Right ventricle myocardium superior (tissue), 1 donor: ENCODE measurements around the gene COMMD1. TPM values are rescaled to one million over a fixed set of nuclear protein-coding genes. Genes with fewer than 3 reads are reported as not detected.
A peak's percentile ranks its signal among the peaks of the same experiment; 100 is the strongest.
"Not testable (repeated sequence)": the region's sequence is repeated elsewhere in the genome, so short reads cannot be mapped to it uniquely, and the experiment has no call there.

Experiments
- ATAC-seq: fragments of 200-7000 bp; cut with Tn5 transposase; one replicate; pipeline ENCODE4 v1.9.1; 2020; ENCODE audit warnings: mild to moderate bottlenecking; ENCODE audit not compliant: poor library complexity
- DNase-seq: peaks from one replicate; pipeline ENCODE4 v3.0.0-alpha.2; 2020
- intact Hi-C: fragments of 100-400 bp; cut with DNase I; formaldehyde crosslinking; loops from one replicate; pipeline ENCODE4 v1.11.2; 2022
- total RNA-seq: library from RNA; stranded (reverse); fragmentation: NEBNext Ultra II Directional; extraction: Animal tissue kit (Norgen Biotek cat#: 25700); gene quantifications from one replicate; pipeline ENCODE4 v1.2.1, GENCODE V29; 2021
- donor health status: DM: no; HTN: yes; CAD: no; lungs with severe emphysema.

The COMMD1 gene
- total RNA-seq, 1 donor from 2014 or later, result 60.8 TPM

DNA sequence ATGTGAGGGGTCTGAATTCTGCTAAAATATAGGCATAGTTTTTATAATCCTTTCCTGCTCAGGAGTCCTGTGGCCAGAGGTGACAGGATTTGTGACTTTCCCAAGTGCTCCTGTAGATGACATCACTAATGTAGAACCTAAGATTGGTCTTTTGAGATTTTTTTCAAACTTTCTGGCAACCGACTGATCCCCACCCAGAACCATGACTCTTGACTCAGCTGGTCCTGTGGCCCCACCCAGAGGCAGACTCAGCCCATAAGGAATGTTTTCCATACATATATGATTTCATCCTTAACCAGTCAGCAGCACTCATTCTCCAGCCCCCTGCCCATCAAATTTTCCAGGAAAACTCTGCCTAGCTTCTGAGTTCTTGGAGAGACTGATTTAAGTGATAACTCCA is 46.8 kb downstream of the COMMD1 start:
- DNase-seq (no peak), ATAC-seq (no peak)
- intact Hi-C loops, result no loop called here

GRCh38 chr2:61954856-61955255 is 49.4 kb downstream of the COMMD1 start:
- intact Hi-C loops, ATAC-seq, DNase-seq: not testable (repeated sequence)

- no peak for ATAC-seq
- no peak for DNase-seq
- intact Hi-C loops, result no loop called here
Measured at GRCh38 chr2:61959381-61960293, 54.2 kb downstream of the COMMD1 start.

GRCh38 chr2:61961231-61961901 is 55.9 kb downstream of the COMMD1 start:
- ATAC-seq (no peak), DNase-seq (no peak)
- intact Hi-C loops, result no loop called here

DNA sequence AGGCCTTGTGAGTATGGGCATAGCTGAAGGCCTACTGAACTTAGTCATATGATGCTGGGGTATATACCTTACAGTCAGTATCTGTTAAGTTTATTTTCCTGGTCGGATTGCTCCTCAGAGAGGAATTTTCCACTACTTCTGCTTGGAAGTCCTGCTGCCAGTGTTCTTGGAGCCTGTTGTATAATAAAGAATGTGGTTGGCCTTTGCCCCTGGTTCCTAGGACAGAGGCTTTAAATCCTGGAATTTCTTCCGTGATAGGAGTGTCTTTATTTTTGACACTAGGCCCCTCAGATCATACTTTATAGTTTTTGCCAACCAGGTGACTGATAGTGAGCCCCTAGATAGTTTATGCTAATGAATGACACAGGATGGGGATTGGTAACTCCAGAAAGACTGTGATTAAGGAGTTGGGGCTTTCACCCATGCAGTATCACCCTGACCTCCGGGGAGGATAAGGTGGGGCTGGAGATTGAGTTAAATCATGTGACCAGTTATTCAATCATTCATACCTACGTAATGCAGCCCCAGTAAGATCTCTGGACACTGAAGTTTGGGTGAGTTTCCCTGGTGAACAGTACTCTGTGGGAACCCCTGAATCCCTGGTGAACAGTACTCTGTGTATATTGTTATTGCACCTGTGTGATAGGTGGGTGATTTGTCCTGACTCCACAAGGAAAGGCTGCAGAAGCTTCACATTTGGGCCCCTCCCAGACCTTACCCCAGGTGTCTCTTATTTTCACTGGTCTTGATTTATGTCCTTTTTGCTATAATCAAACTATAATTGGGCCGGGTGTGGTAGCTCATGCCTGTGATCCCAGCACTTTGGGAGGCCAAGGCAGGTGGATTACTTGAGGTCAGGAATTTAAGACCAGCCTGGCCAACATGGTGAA is 56.9 kb downstream of the COMMD1 start:
- DNase-seq (no peak), ATAC-seq (peak; percentile 16)
- intact Hi-C loops, result no loop called here

DNA sequence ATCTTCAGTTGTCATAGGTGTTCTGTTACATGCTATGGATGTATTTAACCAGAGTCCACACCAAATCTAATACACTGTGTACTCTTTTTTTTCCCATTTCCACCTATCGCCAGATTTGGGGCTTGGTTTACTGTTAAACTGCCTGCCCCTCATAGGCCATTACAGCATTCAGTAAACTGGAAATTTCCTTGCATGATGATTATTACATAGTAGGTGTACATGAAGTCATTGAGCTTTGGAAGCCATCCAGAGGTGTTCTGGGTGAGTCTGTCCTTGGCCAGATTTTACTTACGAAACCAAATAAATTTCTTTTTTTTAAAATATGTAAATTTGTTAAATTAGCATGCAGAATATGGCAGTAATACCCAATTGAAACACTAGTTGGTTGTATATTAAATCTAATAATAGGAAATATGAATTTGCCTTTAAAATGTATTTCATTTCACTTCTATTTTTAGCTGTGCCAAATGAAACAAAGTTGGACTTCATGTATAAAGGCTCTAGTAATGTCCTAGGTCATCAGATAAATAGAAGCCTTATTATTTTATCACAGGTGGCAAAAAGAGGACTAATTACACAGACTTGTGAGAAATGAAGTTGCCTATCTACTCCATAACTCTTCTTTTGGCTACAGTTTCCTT is 60.7 kb downstream of the COMMD1 start:
- ATAC-seq, result peak; percentile 23
- no peak for DNase-seq
- intact Hi-C loops, result no loop called here

DNA sequence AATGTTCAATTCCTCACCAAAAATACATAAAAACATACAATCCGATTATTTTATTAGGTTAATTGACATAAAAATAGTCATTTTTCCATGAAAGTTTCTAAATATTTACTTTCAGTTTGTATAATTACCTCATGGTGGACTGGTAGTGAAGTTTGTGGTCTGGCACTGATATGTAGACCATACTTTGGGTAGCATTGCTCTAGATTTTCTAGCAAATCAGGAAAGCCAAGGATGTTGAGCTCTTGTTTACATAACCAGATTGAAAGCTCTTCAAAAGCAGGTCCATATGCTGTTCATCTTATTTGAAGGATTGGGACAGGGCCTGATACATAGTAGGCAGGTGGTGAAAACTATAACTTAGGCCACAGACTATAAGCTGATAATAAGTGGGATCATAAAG is 61.8 kb downstream of the COMMD1 start:
- intact Hi-C loops, result no loop called here
- DNase-seq (no peak), ATAC-seq (no peak)

DNA sequence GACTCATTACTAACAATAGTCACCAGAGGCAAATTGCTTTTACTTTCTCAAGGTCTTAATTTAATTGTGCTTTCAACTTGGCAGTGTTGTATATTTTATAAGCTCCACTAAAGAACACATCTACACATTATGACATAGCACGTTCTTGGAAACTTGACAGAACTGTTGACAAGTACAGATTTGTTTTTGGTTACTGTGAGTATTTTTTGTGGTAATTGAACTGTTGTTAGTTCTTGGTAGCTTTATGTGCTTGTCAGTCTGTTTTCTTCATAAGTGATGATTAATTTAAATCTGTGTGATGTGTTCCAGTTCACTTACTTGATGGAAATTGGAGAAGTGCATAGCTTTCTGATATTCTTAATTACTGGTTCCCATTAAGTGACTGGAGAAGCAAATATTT is 63.9 kb downstream of the COMMD1 start:
- ATAC-seq (no peak), DNase-seq (no peak)
- intact Hi-C loops, result no loop called here

GRCh38 chr2:61970807-61971556 is 65.5 kb downstream of the COMMD1 start:
- peak; percentile 69 for ATAC-seq
- no peak for DNase-seq
- intact Hi-C loops, result no loop called here

GRCh38 chr2:61978522-61978921 is 73.0 kb downstream of the COMMD1 start:
- DNase-seq (no peak), ATAC-seq (peak; percentile 96)
- intact Hi-C loops, result no loop called here

- intact Hi-C loops, result no loop called here
- ATAC-seq, result no peak
- no peak for DNase-seq
Measured at GRCh38 chr2:61980758-61981157, 75.3 kb downstream of the COMMD1 start.

DNA sequence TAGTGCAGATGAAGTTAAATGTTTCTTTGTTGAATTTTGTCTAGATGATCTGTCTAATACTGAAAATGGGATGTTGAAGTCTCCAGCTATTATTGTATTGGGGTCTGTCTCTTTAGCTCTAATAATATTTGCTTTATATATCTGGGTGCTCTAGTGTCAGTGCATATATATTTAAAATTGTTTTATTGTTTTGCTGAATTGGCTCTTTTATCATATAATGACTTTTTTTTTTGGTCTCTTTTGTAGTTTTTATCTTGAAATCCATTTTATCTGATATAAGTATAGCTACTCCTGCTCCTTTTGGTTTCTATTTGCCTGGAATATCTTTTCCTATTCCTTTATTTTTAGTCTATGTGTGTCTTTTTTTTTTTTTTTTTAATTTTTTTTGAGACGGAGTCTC is 79.2 kb downstream of the COMMD1 start:
- intact Hi-C loops, result loop anchor here (5.0 kb wide), 1 partner anchor 67 kb away; no protein-coding TSS in a partner anchor
- DNase-seq (no peak), ATAC-seq (no peak)

- ATAC-seq (no peak), DNase-seq (no peak)
- intact Hi-C loops, result loop anchor here (5.0 kb wide), 1 partner anchor 71 kb away; no protein-coding TSS in a partner anchor
Measured at GRCh38 chr2:61988462-61989366, 83.2 kb downstream of the COMMD1 start.

DNA sequence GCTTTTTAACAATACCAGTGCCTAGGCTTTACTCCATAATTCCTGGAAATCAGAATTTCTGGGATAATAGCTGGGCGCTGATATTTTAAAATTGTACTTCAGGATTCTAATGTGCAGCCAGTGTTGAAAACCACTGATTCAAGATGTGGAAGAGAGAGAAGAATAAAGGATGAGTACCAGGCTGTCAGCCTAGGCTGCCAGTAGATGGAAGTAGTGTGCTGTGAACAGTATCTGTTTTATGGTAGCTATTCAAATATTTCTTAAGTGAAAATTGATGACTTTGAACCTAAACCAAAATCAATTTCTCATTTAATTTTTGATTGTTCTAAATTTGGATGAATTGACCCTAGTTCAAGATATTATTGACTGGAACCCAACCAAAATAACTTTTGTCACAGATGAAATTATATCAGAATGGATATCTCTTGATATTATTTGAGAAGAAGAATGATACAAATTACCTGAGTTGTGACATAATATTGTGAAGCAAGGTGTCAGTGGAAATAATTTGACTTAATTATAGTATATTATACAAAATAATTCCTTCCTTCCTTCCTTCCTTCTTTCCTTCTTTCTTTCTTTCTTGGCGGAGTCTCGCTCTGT is 88.0 kb downstream of the COMMD1 start:
- ATAC-seq (peak; percentile 83), DNase-seq (no peak)
- intact Hi-C loops, result loop anchor here (2.0 to 10.0 kb wide), 2 partner anchors 201 to 419 kb away; partner anchors contain the start of gene B3GNT2

GRCh38 chr2:61994531-61994930 is 89.1 kb downstream of the COMMD1 start:
- DNase-seq (no peak), ATAC-seq (no peak)
- intact Hi-C loops, result loop anchor here (2.0 to 10.0 kb wide), 2 partner anchors 200 to 418 kb away; partner anchors contain the start of gene B3GNT2

GRCh38 chr2:61995065-61995464 is 89.6 kb downstream of the COMMD1 start:
- DNase-seq (no peak), ATAC-seq (peak; percentile 18)
- intact Hi-C loops, result loop anchor here (2.0 to 10.0 kb wide), 2 partner anchors 200 to 418 kb away; partner anchors contain the start of gene B3GNT2
